Measurements from ENCODE around the gene ARHGAP31.
"Not testable (repeated sequence)": the region's sequence is repeated elsewhere in the genome, so short reads cannot be mapped to it uniquely, and the experiment has no call there.

ARHGAP31 gene

DNA sequence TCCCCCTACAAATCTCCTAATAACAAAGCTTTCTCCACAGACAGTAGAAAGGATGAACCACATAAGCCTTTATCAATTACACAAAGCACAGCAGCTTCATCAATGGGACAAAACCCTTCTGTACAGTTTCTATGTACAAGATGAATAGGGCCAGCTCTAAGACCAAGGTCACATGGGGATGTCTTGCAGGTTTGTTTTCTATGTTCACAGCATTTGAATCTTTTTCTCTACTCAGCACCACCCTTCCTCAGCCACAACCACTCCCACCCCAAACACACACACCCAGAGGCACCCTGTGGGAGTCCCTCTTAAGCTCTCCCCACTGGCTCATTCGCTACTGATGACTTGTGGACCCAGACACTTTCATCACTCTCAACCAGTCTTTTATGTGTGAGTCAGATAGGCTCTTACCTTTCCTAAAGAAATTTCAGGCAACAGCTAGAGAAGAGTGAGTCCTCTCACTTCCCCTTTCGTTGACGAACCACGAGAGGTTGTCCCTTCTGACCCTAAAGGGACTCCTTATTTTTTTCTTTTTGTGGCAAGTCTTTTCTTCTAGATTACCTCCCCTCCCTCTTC lies 57.9 kb downstream of the ARHGAP31 start:
- peak; percentile 51 to 56 for DNase-seq (ENCODE audit: low read depth in 2 of 2)

GRCh38 chr3:119352863-119353527 lies 58.8 kb downstream of the ARHGAP31 start:
- DNase-seq (ENCODE audit: low read depth in 2 of 2) = no peak

DNA sequence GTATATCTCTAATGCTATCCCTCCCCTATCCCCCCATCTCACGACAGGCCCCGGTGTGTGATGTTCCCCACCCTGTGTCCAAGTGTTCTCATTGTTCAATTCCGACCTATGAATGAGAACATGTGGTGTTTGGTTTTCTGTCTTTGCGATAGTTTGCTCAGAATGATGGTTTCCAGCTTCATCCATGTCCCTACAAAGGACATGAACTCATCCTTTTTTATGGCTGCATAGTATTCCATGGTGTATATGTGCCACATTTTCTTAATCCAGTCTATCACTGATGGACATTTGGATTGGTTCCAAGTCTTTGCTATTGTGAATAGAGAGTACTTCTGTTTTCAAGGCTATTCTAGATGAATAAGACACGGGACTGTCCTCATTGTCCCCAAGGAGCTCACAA lies 61.4 kb downstream of the ARHGAP31 start:
- not testable (repeated sequence) for DNase-seq (ENCODE audit: low read depth in 2 of 2)

- no peak for DNase-seq (ENCODE audit: low read depth in 2 of 2)
Measured at GRCh38 chr3:119356646-119357045, 62.5 kb downstream of the ARHGAP31 start.

GRCh38 chr3:119357190-119357589 lies 63.0 kb downstream of the ARHGAP31 start:
- no peak for DNase-seq (ENCODE audit: low read depth in 2 of 2)

DNA sequence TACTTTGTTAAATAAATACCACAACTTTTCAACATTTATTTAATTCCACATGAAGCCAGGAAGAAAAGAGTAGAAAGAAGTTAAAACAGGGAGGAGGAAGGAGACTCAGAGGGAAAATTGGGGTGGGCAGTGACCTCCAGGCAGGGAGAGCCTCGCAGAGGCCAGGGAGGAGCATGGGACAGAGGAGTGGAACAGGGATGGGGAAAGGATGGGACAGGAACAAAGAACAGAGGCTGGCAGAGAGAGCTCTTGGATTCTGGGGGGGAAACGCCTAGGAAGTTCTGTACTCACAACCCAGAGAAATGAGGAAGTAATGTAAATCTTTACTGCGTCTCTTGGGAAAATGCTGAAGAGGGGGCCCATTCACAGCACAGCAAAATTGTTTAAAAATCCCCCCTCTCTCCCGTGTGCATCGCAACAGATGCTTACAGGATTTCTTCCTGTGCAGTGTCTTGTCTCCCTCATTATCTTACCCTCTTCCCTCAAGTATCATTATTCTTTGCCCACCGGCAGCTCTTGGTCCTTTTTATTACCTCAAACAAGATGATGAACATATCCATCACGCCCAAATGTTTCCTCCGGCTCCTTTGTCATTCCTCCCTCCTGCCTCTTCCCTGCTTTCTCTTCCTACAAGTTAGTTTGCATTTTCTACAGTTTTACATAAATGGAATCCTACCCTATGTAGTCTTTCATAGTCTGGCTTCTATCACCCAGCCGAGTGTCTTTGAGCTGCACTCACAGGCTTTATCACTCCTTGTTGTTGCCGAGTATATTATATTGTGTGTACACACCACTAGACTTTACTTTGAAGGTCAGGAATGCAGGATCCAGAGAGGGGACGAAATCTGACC lies 65.5 kb downstream of the ARHGAP31 start:
- DNase-seq (ENCODE audit: low read depth in 2 of 2) = no peak

DNA sequence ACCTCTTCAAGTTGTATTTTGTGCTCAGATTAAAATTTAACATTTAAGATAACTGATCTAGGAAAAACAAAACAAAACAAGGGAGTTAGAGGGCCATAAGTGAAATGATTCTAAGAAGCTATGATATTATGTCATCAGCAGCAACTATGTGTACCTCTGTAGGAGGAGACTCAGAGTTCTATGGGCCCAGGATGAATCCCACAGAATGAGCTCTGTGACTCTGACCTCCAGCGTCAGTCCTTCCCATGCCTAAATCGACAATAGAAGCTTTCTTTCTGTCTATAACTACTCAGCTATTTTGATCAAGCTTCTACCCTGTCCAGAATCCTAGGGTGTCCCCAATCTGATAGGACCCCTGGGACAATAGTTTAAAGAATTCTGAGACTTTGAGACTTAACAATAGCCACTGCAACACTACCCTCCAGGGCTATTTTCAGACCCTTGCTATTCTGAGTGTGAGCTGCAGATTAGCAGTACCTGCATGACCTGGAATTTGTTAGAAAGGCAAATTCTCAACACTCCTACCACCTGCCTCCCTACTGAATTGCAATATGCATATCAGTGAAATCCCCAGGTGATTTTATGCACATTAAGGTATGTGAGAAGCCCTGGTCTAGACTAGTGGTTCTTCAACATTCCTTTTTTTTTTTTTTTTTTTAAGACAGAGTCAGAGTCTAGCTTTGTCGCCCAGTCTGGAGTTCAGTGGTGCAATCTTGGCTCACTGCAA lies 66.7 kb downstream of the ARHGAP31 start:
- DNase-seq (ENCODE audit: low read depth in 2 of 2) = no peak

DNA sequence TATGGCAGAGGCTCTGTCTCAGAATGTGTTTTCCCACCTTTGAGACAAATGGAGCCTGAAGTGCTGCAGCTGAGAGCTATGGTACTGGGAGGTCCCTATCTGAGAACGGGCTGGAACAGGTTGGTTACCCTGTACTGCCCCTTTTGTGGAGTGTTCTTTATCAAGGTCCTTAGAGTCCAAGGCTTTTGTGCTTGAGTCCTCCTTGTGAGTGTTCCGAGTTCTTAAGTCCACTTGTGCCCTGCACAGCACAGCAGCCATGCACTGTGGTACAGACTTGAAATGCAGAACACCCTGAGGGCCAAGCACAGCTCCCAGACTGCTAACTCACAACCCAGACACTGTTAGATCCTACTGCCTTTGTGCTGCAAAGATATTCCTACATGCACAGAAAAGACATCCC lies 67.8 kb downstream of the ARHGAP31 start:
- no peak for DNase-seq (ENCODE audit: low read depth in 2 of 2)

DNA sequence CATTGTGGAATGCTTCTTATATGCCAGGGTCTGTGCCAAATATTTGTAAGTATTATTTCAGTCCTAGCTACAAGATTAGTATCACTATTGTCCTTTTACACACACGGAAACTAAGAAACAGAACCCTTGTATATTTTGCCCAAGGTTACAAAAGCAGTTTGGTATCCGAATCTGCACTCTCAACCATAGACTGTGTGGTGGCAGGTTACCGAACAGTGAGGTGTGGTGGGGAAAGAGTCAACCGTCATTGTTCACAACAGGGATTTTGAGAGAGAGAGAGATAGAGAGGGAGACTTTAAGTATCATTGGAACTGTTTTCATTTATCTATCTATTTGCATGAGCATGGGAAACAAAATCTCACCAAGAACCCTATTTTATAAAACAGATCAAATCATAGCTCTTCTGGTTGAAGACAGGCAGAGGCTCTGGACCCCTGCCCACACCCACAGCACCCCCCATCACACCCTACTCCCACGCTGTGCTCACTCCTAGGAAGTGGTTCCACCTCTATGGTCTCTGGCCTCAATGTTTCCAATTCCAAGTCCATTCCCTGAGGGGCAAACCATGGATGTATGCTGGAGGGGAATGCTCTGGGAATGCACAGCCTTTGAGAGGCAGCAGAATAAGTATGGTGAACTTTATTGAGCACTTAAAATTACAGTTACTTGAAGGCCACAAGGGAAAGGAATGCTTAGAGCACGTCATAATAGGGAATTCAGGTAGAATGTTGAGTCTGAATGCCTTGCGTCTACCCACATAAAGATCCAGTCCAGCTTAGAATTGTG lies 69.0 kb downstream of the ARHGAP31 start:
- DNase-seq (ENCODE audit: low read depth in 2 of 2) = no peak

GRCh38 chr3:119364401-119364800 lies 70.2 kb downstream of the ARHGAP31 start:
- DNase-seq (ENCODE audit: low read depth in 2 of 2) = no peak

DNA sequence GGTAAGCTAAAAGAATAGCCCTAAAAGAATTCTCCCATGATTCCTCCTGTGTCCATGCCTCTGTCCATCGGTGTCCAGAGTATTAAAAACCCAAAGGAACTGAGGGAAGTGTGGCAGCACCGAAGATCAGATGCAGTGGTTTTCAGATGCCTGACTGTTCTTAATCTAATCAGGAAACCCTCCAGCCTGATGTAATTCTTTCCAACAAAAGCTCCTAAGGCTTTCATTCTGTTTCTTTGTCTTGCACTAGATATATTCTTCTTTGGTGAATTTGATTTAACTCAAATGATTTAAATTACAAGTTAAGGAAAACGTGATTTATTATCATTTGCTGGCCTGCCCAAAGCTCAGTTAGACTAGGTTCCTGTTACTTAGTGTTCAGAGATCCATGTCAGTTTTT lies 71.2 kb downstream of the ARHGAP31 start:
- no peak for DNase-seq (ENCODE audit: low read depth in 2 of 2)

- no peak for DNase-seq (ENCODE audit: low read depth in 2 of 2)
Measured at GRCh38 chr3:119367000-119367399, 72.8 kb downstream of the ARHGAP31 start.

- DNase-seq (ENCODE audit: low read depth in 2 of 2) = no peak
Measured at GRCh38 chr3:119368298-119368697, 74.1 kb downstream of the ARHGAP31 start.

DNA sequence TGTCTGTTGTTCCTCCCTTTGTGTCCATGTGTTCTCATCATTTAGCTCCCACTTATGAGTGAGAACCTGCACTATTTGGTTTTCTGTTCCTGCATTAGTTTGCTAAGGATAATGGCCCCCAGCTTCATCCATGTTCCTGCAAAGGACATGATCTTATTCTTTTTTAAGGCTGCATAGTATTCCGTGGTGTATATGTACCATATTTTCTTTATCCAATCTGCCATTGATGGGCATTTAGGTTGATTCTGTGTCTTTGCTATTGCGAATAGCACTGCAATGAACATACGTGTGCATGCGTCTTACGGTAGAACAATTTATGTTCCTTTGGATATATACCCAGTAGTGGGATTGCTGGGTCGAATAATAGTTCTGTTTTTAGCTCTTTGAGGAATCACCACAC lies 77.6 kb downstream of the ARHGAP31 start:
- DNase-seq (ENCODE audit: low read depth in 2 of 2) = not testable (repeated sequence)

DNA sequence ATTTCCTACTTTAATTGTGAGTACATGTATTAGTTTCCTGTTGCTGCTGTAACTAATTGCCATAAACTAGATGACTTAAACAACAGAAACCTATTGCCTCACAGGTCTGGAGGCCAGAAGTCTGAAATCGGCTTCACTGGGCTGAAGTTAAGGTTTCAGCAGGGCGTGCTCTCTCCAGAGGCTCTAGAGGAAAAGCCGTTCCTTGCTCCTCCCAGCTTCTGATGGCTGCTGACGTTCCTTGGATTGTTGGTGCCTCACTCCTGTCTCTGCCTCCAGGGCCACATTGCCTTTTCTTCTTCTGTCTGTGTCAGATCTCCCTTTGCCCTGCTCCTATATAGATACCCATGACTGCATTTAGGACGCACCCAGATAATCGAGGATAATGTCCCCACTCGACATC lies 80.9 kb downstream of the ARHGAP31 start:
- DNase-seq (ENCODE audit: low read depth in 2 of 2) = no peak

DNA sequence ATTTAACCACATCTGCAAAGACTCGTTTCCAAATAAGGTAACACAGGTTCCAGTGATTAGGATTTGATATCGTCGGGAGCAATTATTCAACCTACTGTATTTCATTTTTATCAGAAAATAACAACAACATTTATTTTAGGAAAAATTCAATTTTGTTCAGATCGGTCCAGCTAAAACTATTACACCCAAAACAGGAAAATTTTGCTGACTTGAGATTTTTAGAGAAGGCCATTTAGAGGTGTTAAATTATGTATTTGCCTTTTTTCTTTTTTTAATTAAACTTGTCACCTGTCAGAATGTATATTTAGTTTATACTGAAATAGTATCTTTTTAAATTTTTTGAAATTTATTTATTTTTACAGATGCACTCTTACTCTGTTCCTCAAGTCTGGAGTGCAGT lies 81.3 kb downstream of the ARHGAP31 start:
- no peak for DNase-seq (ENCODE audit: low read depth in 2 of 2)

- DNase-seq (ENCODE audit: low read depth in 2 of 2) = no peak
Measured at GRCh38 chr3:119376758-119377157, 82.6 kb downstream of the ARHGAP31 start.

GRCh38 chr3:119378259-119378803 lies 84.1 kb downstream of the ARHGAP31 start:
- DNase-seq (ENCODE audit: low read depth in 2 of 2) = no peak

GRCh38 chr3:119380697-119381096 lies 86.5 kb downstream of the ARHGAP31 start:
- no peak for DNase-seq (ENCODE audit: low read depth in 2 of 2)

DNA sequence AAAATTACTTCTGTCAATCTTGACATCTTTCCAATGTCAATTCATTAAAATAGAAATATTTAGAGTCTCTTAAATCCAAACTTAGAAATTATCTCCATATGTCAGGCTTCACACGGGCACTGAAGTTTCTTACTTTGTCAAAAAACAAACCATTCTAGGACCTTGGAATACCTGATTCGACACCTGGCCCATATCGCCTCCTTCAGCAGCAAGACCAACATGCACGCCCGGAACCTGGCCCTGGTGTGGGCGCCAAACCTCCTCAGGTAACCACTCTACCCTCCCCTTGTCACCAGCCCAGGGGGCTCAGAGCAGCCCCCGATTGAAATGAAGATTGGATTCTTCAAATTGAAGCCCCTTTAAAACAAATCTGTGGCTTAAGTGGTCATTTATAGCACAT lies 88.0 kb downstream of the ARHGAP31 start:
- DNase-seq (ENCODE audit: low read depth in 2 of 2) = no peak

- DNase-seq (ENCODE audit: low read depth in 2 of 2) = no peak
Measured at GRCh38 chr3:119388577-119388976, 94.4 kb downstream of the ARHGAP31 start.
